NCI-H146 treated with DMSO at 0.1 percent for 48 hours (cell line): ENCODE data around the gene RAB26.
A peak's percentile ranks its signal among the peaks of the same experiment; 100 is the strongest.

Experiments
- DNase-seq: peaks from one replicate; lab custom pipeline; 2025; ENCODE audit not compliant: unreplicated experiment; lab: John Stamatoyannopoulos, UW

RAB26 gene

GRCh38 chr16:2142942-2143877 lies 5.2 kb upstream of the RAB26 start:
- no peak for DNase-seq

- no peak for DNase-seq
Observed at GRCh38 chr16:2143878-2144485, 4.4 kb upstream of the RAB26 start.

DNA sequence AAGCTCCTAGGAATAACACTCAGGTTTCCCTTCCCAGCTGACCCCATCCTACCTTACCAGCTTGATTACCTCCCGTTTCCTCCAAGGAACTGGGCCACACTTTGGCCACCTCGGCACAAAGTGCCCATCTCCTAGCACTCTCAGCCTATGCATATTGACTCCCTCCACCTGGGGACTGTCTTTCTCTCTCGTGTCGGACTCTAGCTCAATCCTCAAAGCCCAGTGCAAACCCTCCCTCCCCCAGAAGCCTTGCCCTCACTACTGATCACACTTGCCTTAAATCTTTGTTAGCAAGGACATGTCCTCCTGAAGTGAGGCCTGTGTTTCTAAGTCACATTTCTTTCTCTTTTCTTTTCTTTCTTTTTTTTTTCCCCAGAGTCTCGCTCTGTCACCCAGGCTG lies 2.6 kb upstream of the RAB26 start:
- no peak for DNase-seq

- DNase-seq = no peak
Observed at GRCh38 chr16:2147378-2147777, 1.0 kb upstream of the RAB26 start.

- no peak for DNase-seq
Observed at GRCh38 chr16:2148714-2149629, 547 bp downstream of the RAB26 start.

DNA sequence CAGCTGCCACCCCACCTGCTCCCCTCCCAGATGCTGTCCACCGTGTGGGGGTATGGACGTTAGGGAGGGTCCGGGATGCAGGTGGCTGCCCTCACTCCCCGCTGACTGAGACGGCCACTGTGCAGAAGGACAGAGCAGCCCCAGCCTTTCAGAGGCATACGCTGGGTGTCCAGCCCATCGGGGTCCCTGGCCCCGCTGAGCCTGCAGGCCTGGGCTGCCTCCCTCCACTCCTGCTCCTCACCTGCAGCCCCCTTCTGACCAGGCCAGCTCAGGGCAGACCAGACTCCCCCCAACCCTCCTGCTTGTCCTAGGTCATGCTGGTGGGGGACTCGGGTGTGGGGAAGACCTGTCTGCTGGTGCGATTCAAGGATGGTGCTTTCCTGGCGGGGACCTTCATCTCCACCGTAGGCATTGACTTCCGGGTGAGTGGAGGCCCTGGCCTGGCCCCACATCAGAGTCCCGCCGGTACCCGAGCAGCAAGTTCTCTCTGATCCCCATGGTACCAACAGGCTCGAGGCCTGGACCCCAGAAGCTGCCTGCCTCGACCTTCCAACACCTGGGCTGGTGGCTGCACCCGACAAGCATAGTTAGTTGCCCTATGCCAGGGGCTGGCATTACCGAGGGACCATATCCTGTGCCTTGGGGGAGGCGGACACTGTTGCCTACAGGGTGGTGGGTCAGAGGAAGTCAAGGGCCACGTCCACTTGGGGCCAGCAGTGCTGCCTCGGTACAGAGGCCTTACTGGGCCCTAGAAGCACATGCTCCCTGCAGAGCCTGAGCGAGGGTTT lies 1.4 kb downstream of the RAB26 start:
- no peak for DNase-seq

GRCh38 chr16:2150418-2151187 lies 2.2 kb downstream of the RAB26 start:
- peak; percentile 43 for DNase-seq

DNA sequence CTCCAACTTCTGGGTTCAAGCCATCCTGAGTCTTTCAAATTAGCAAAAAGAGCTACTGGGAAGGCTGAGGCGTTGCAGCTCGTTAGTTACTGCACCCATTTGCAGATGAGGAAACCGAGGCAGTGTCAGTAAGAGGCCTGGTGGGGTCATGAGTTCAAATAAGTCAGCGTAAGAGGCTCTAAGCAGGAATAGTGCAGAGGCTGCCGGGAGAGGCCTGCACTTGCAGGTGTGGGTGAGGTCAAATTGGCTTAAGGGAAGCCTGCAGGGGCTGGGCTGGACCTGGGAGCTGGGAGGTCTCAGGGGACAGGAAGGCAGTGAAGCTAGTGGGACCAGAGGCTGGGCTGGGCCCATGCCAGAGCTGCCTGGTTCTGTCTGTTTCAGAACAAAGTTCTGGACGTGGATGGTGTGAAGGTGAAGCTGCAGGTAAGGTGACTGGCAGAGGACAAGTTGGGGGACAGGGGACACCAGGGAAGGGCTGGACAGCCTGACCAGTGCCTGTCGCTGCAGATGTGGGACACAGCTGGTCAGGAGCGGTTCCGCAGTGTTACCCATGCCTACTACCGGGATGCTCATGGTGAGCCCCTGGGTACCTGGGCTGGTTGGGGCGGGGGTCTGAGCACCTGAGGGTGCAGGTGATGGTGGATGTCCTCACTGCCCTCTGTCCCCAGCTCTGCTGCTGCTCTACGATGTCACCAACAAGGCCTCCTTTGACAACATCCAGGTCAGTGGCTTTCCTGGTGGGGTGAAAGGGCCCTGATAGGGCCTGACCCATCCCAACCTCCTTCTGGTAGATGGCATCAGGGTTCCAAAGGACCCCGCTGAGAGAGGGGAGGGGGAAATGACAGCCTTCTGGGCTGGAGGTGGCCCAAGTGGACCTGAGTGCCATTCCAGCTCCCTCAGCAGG lies 3.0 kb downstream of the RAB26 start:
- DNase-seq = no peak

- peak; percentile 54 for DNase-seq
Observed at GRCh38 chr16:2152695-2153506, 4.5 kb downstream of the RAB26 start.

- no peak for DNase-seq
Observed at GRCh38 chr16:2154533-2155090, 6.2 kb downstream of the RAB26 start.

DNA sequence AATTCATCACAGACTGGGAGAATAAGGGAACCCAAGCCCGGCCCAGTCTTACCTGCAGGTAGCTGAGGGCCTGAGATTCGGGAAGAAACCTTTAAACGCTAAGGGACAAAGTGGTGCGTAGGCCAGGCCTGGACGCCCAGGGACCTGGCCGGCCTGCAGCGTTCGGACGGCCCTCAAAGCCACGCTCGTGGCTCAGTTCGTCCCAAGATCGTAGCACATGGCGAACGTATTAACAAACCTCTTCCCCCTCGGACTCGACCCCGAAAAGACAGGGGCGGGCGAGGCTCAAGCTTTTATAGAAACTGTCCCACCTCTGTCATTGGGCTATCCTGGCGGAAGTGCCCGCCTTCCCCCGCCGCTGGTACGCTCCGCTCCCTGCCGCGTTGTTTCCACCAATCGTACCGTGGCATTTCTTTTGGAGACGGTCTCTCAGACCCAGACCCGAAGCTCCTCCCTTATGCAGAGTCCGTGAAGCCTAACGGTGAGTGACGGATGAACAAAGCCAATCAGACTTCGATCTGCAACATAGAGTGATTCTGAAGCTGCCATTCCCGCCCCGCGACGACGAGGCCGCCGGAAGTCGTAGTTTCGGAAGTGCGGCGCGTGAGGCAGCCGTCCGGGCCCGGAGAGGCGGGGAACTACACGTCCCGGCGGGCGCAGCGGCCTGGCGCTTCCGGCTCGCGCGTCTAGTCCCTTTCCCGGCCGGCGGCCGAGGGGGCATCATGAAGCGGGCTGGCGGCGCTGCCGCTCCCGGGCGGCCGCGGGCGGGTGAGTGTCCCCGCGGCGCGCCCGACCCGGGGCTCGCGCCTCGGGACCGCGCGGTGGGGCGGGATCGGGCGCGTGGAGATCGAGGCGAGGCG lies 6.9 kb downstream of the RAB26 start, which contains the start of gene TRAF7:
Gene TRAF7, plus strand, starts transcription at position 692 of the 860 bp plus-strand sequence. CDS start 8,139 bp downstream, outside the sequence.
- peak; percentile 100 for DNase-seq

GRCh38 chr16:2155977-2156848 lies 7.8 kb downstream of the RAB26 start:
- peak; percentile 14 for DNase-seq

GRCh38 chr16:2156849-2157224 lies 8.4 kb downstream of the RAB26 start:
- no peak for DNase-seq

DNA sequence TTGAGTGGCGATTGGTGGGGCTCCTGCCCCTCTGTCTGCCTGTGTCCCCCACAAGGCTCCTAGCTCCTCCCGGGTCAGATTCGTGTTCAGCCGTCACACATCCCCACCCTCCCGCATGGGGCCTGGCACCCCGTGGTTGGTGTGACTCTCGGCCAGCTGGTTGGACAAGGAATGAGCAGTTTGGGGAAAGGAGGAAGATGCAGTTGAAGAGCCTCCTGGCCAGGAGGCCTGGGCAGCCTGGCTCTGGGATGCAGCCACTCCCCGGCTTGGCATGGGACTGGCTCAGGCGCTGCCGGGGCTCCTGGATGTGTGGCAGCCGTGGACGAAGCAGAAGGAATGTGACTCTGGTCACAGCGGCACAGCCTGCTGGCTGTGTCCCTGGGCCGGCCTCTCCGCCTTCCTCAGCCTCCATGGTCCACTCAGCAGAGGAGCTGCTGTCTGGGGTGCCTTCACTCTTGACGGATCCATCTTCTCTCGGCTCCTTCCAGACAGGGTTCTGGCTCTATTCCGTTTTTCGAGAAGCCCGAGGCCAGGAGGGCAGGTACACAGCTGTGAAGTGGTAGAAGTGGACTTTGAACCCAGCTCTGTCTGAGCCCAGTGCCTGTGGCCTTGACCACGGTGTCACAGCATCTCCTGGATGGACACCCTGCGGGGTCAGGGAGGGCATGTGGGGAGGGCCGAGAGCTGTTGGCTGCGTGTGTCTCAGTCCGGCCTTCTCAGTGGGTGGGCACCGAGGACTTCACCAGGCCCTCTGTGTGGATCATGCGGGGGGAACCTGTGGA lies 9.2 kb downstream of the RAB26 start:
- no peak for DNase-seq

GRCh38 chr16:2158262-2158638 lies 9.8 kb downstream of the RAB26 start:
- DNase-seq = no peak
